Smooth muscle cell of the brain vasculature (primary cell): ENCODE data around the gene BEST2.

Experiments
- DNase-seq: peaks from one replicate; pipeline ENCODE4 v3.0.0-alpha.2; 2012; ENCODE audit warnings: low read depth, low spot score

The BEST2 gene

DNA sequence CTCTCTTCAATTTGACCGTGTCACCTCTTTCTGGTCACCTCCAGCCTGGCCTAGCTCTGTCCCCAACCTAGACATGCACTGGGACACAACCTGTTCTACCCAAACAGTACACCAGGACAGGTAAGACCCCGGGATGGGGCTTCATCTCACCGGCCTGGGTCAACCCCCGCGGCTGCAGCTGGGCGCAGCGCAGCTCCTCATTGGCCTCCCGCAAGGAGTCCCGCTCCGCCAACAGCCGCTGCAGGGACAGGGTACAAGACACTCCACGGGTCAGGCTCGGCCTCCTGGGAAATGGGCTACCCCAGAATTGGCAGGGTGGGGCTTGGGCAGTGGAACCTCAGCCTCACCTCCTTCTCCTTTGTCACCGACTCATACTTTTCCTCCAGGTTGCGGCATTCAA lies 16.1 kb downstream of the BEST2 start:
- DNase-seq: no peak

DNA sequence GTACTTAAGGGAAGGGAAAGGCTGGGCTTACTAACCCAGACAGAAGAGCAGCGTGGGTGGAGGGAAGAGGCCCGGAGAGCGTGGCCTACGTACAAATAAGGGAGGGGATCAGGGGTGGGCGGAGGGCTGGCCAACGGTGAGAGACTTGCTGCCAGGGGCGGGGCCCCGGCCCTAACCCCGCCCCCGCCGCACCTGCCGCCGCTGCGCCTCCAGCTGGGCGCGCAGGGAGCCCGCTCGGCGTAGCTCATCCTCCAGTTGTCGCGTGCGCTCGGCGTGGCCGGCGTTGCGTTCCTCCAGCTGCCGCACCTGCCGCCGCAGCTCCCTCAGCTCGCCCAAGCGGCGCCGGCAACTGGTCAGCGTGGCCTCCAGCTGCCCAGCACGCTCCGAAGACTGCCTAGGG lies 18.1 kb downstream of the BEST2 start:
- DNase-seq: no peak

DNA sequence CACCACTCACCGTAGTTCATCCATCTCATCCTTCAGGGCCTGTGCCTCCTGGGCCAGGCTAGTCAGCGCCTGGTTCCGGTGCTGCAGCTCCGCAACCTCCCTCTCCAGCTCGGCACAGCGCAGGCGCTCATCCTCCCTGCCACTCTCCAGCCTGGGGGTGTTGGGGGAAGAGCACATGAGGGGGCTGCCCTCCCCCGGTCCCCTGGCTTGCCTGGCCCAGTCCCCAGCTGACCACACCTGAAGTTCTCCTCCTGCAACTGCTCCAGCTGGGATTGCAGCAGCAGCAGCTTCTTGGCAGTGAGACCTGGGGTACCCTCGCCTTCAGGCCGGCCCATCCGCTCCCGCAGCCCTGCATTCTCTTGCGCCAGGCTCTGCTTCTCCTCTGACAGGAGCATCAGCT lies 19.3 kb downstream of the BEST2 start:
- no peak for DNase-seq

DNA sequence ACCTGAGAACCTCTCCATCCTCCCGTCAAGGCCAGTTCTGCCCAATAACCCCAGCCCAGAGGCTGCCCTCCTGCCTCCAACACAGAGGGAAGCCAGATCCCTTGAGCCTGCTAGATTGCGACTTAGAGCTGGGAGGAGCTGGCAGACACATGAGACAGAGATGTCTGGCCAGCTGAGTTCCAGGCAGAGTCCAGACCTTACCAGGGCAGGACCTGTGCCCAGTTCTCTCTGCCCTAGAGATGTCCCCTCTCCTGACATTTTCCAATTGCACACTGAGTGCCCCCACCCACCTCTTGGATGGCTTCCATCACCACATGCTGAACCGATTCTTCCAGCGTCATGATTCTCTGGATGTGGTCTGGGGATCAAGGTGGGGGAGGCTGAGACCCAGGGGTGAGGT lies 20.7 kb downstream of the BEST2 start:
- DNase-seq: no peak

DNA sequence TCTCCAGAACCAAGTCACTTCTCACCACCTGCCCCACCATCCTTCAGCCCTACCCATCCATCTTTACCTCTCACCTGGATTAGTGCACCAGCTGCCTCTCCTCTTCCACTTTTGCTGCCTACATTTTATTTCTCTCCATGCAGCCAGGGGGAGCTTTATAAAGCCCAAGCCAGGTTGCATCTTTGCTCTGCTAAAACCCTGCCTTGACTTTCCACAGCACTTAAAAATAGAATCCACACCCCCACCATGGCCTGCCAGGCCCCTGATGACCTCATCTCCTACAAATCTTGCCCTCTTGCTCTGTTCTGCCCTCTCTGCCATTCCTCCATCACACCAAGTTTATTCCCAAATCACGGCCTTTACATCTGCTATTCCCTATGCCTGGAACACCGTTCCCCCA lies 22.0 kb downstream of the BEST2 start:
- DNase-seq: no peak

DNA sequence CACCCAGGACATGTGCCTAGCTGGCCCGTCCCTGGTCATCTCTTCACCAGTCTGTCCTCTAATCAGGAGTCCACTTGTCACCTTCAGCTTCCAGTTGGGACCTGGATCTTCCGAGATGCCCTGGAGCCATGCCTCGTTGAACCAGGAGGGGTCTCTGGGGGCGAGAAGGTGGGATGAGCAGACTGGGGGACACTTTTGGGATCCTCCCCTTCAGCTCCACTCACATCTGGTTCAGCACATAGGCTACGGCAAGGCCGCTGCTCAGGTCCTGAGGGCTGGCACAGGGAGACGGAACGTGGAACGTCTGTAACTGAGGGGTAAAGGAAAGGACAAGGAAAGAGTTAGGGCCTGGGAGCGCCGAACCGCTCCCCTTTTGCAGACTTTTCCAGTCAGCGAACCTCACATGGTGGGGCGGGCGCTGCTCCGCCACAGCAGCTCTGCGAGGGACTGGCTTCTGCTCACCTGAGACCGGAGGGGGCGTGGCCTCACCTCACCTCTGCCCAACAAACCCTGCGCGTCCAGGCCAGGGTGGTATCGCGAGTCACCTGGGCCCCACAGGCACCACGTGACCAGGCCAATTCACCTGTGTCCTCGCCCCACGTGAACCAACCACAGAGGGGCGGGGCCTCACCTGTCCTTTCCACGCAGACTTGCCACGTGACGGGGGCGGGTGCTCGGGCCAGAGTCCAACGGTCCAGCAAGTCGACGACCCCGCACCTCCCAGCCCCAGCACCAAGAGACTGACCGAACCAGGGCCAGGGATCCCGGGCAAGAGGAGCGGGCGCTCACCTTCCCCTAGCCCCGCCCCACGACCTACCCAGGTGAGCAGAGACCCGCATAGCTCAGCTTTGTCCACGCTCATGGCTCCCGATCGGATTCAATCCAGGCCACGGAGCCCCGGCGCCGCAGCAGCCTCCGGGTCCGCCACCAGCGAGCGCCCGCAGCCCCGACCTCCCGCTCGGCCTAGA lies 23.3 kb downstream of the BEST2 start, which contains the start of gene HOOK2:
HOOK2 (minus strand) TSS at position 965 of the 968 bp plus-strand sequence; CDS start at position 862, 103 bp downstream.
- no peak for DNase-seq

DNA sequence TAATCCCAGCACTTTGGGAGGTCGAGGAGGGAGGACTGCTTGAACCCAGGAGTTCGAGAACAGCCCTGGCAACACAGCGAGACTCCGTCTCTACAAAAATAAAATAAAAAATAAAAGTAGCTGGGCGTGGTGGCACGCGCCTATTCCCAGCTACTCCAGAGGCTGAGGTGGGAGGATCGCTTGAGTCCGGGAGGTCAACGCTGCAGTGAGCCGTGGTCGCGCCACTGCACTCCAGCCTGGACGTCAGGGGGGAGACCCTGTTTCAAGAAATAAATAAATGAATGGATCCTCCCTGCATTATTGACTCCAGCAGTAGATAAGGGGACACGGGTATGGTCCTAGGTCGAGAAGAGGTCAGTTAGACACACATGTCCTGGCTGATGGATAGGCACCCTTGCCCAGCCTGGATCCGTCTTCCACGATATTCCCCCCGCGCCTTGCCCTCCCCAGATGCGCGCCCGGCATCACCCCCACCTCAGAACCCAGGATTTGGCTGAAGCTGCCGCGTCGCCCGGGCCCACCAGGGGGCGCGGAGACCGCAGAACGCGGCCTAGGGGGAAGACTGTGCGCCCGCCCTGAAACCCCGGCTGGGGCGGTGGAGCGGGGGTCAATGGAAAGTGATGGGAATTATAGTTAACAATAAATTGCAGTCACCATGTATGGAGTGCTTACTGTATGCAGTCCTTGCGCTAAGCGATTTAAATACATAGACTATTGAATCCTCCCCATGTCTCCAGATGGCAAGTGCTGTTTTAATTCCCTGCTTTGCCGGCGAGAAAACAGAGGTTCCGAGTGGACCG lies 25.8 kb downstream of the BEST2 start:
- no peak for DNase-seq

DNA sequence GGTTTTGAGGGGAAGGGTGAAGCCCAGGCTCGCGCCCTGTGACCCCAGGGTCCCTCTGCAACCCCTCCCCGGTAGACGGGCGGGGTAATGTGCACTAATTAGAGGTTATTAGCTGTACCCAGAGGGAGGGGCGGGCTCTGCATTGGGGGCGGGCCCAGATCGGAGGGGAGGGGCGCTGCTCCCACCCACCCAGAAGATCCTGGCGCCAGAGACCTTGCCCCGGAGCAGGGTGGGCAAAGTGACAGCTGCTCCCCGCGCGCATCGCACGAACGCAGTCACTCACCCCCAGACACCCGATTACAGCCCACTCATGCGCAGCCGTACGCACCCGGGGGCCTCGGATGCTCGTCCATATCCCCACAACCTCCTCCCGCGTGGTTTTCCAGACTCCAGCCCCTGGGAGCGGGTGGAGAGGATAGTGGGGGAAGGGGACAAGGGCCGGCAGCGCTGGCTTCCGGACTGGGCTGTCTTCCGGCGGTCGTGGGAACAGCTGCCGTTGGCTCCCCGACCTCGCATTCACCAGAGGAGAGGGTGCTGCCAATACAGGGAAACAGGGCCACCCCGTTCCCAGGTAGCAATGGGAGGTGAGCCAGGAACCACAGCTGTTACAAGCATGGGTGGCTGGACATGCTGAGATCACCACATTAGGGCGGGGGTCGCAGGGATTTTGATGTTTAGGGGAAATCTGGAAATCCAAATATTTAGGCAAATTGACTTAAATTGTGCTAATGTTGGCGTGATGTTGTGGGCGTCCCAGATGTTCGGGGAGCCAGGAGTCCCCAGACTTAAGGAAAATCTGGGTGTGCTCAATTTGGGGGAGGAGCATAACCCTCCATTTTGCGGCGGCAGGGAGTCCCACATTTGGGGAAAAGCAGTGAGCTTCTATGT lies 26.7 kb downstream of the BEST2 start:
- DNase-seq: no peak

DNA sequence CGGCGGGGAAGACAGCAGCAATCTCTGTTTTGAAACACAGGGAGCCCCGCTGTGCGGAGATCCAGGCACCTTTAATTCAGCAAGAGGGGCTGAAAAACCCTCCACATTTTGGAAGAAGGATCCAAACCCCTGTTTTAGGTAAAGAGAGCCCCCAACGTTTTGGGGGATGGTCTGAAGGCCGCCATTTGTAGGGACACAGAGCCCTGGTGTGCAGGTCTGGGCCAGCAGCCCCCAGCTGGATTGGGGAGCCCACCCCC lies 27.2 kb downstream of the BEST2 start:
- no peak for DNase-seq

DNA sequence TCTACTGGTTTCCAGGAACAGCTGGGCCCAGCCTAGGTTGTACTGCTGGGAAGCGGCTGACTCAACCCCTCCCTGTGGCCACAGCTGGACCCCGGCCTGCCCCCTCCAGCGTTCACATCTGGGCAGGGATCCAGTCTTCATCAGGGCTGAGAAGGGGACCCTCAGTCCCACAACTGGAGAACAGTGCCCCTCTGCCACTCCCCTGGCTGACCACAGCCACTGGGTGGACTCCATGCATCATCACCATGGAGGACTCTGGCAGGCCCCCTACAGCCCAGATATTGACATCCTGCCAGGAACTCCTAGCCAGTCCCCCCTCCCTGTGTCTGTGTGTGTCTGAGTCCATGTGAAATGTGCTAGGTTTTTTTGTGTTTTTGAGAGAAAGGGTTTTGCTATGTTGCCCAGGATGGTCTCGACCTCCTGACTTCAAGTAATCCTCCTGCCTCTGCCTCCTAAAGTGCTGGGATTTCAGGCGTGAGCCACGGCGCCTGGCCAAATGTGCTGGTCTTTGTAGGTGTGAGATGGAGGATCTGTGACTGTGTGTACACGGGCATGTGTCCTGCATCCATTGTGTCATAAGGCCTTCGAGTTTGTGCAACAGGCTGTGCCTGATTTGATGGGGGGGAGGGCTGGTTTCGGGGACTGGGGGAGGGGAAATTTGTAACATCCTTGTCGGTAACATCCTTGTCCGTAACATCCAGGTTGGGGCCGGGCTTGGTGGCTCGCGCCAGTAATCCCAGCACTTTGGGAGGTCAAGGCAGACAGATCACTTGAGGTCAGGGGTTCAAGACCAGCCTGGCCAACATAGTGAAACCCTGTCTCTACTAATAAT lies 27.8 kb downstream of the BEST2 start:
- no peak for DNase-seq

DNA sequence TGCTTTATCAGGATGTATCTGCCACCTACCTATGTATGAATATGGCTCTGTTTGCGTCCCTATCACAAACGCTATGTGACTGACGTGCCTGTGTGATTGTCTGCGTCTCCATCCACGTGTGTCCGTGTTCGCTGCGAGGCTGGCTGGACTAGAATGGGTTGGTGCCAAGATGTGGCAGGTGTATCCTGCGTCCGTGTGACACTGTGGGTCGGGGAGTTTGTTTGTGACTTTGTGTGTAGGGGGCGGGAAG lies 30.5 kb downstream of the BEST2 start:
- DNase-seq: no peak

DNA sequence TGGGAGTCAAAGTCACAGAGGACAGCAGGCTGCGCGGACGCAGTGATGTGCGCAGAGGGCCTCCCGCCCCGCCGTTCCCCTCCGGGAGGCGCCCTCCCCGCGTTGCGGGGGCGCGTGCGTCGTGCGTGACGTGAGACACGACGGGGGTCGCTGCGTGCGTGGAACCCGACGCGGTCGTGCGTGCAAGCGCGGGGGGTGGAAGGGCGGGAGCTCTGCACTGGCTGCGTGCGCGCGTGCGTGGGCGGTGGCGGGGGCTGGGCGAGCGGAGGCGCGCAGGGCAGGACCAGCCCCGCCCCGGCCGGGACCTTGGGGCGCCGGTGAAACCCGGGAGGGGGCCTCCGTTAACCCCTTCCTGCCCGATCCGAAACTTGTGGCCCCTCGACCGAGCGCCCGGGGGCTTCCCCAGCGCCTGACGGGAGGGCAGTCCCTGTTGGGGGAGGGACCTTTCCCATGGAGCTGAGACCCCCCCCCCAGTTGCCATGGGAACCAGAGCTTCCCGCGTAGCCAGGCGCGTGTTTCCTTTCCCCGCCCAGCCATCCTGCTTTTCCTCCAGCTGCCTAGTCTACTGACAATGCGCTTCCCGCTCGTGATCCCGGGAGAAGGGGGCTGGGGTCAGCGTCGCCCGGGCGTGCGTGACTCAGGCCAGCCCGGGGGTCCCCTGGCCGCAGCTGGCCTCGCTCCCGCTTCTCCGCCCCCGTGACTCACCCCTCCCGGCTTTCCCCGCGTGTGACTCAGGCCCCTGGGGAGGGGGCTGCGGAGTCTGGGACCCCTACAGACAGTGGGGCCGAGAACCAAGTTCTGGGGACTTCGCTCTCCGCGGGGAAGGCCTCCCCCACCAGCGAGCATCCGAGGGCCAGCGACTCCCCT lies 31.1 kb downstream of the BEST2 start:
- DNase-seq: no peak

DNA sequence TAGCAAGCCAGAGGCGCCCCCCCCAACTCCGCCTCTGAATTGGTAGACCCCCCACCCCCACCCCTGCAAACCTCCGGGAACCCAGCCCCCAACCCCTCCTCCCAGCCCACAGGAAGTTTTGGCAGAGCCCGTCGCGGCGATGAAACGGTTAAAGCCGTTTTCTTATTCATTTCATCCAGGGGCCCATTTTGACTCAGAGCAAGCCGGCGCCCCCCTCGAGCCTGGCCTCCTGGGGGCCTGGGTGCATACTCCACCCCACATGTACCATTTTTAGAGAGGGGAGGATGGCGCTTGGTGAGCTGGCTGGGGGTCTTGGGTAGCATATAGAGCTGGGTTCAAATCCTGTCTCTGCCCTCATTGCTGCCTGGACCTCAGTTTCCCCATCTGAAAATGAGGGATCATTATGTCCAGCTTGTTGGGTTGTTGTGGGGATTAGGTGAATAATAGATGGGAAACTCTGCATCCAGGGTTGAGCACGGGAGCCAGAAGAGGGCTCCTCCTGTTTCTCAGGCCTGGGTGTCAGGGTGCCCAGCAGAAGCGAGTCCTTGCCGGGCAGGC lies 31.8 kb downstream of the BEST2 start:
- no peak for DNase-seq

DNA sequence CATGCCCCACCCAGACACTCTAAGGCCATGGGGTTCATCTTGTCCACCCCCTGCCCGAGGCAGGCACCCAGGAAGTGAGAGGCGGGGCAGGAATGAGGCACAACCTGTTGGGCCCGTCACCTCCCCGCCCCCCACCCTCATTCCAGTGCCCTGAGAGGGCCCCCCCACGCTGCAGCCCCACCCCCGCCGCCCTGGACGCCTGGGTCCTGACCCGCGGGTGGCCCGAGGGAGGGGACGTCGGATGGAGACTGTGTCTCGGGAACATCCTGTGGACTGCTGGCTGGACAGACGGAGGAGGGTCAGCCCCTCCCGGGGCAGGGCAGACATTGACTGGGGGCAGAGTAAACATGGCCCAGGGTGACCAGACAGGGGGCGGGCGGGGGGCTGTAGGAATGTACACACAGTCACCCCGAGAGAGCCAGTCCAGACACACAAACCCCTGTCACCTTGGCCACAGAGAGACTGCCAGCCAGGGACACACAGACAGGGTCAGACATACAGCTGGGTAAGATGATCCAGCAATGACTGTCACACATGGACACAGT lies 32.3 kb downstream of the BEST2 start:
- DNase-seq: no peak

DNA sequence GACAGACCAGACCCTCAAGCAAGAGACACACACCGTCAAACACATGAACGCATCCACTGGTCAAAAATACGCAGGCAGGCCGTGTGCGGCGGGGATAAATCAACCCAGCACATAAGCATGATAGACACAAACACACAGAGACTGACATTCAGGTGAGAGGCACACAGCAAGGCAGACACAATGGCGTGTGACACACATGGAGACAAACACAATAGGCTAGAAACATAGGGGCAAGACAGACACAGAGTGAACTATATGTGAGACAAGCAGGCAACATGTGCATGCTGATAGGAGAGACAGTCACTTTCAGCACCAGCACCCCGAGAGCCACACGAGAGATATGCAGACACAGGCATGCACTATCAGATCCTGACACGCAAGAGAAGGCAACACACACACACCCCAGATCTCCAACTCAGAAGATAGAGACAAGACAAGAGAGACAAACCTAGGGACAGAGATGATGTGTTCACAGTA lies 32.8 kb downstream of the BEST2 start:
- no peak for DNase-seq

DNA sequence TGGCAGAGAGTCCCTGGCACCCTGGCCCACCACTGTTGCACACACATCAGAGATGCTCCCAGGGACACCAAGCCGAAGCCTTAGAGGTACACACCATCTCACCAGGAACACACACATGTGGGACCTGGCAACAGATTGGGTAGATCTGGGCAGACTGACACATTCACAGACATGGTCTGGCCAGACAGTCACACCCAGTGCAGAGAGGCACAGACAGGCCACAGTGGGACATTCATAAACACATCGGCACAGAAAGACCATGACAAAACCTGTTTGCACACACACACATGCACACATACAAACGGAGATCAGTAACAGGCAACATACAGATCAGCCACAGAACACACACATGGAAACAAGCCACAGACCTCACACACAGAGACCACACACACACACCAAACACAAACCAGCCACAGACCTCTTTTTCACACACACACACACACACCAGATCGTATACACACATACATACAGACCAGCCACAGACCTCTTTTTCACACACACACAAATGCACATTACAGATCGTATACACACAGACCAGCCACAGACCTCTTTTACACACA lies 33.4 kb downstream of the BEST2 start:
- no peak for DNase-seq

DNA sequence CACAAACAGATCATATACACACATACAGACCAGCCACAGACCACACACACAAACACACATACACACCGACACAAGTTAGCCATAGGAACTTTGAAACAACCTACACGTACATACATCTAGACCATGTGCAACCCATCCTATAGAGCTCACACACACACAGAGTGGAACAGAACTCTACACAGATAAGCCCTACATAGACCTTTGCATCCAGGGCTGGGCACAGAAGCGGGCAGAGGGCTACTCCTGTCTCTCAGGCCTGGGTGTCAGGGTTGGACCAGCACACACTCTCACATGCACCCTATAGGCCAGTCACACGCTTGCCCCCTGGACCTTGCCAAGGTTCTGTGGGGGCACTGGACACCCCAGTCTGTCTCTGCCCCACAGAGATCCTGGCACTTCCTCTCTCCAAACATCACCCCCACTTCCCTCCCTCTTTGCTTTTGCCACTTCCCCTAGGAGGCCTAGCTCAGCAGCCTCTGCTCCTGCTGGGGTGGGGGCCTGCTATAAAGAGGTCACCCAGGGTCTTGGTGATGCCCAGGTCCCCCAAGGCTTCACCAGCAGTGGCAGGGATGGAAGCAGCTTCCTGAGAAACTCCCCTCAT lies 33.9 kb downstream of the BEST2 start:
- no peak for DNase-seq

DNA sequence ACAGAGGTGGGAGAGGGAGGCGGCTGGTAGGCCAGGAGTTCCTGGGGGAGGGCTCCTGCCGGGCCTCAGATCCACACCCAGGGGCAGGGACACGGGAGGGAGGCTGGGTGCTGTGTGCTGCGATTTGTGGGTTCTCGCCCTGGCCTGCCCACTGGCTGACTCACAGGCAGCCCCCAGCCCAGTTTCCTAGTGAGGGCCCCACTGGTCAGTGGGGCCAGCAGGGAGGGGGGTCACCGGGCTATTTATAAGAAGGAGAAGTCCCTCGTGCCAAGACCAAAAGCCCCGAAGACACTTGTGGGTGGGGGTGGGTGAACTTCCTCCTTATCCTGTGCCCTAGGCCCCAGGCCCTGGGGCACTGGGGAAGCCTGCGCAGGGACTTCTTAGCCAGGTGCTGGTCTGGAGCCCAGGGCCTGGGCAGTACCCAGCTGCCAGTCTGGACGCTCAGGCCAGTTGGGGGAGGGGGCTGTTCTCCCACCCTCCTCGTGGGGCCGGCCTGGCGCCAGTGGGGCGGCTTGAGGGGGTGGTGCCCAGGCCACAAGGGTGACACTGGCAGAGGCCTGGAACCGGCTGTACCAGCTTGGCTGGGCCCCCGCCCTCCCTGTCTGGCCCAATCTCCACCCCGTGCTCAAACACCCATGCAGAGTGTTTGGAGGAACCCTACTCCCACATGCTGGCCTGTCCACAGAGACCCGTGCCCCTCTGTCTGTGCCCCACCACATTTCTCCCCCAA lies 34.7 kb downstream of the BEST2 start:
- no peak for DNase-seq
